ENCODE results near the gene HDAC8. TPM values are rescaled to one million over a fixed set of nuclear protein-coding genes. Genes with fewer than 3 reads are reported as not detected.

Gene HDAC8
- total RNA-seq, 2 experiments from 2014 or later = 32.5 to 40.0 TPM

GRCh38 chrX:72295745-72296144, 276.9 kb downstream of the HDAC8 start:
- DNase-seq (ENCODE audit: low spot score) = no peak
- Histone ChIP-seq H3K36me3 (ENCODE audit: insufficient read depth, low read length) (no peaks in the 10 kb centered on the region), H3K9me2 (ENCODE audit: insufficient read depth, low read length) (no peaks in the 10 kb centered on the region), H2AFZ (ENCODE audit: low read length) (no peak overlapping the region), H3K4me3 (ENCODE audit: low read depth, low read length, poor library complexity, severe bottlenecking) (no peak overlapping the region), H3K9me3 (ENCODE audit: low read length) (no peaks in the 10 kb centered on the region), H3K4me2 (ENCODE audit: low read length) (no peak overlapping the region), H4K20me1 (ENCODE audit: insufficient read depth, low read length) (no peaks in the 10 kb centered on the region), H3K27ac (ENCODE audit: low read depth, low read length, poor library complexity, severe bottlenecking) (no peak overlapping the region), H3K4me1 (ENCODE audit: insufficient read depth, low read length, poor library complexity, severe bottlenecking) (no peaks in the 10 kb centered on the region), H3K79me2 (ENCODE audit: insufficient read depth, low read depth, low read length) (no peaks in the 10 kb centered on the region)
- ChIA-PET POLR2A (no interaction called here), CTCF (ENCODE audit: unreplicated experiment) (no interaction called here)
- TF ChIP-seq EZH2phosphoT487 (IDR thresholded peaks at IDR 0.05; ENCODE audit: borderline replicate concordance, low read depth, low read length) (no peak), CTCF (conservative IDR thresholded peaks at IDR 0.05; ENCODE audit: low read length) (no peak)
- no TSS peak for BruUV-seq (replicated peaks)
- intact Hi-C loops (cut with micrococcal nuclease; ENCODE audit: unreplicated experiment) = no loop called here

- Histone ChIP-seq H3K4me1 (ENCODE audit: insufficient read depth, low read length, poor library complexity, severe bottlenecking) (no peaks in the 10 kb centered on the region), H3K9me3 (ENCODE audit: low read length) (no peaks in the 10 kb centered on the region), H3K4me2 (ENCODE audit: low read length) (no peak overlapping the region), H3K79me2 (ENCODE audit: insufficient read depth, low read depth, low read length) (no peaks in the 10 kb centered on the region), H2AFZ (ENCODE audit: low read length) (no peak overlapping the region), H3K27ac (ENCODE audit: low read depth, low read length, poor library complexity, severe bottlenecking) (no peak overlapping the region), H3K36me3 (ENCODE audit: insufficient read depth, low read length) (no peaks in the 10 kb centered on the region), H3K9me2 (ENCODE audit: insufficient read depth, low read length) (no peaks in the 10 kb centered on the region), H4K20me1 (ENCODE audit: insufficient read depth, low read length) (no peaks in the 10 kb centered on the region), H3K4me3 (ENCODE audit: low read depth, low read length, poor library complexity, severe bottlenecking) (no peak overlapping the region)
- no peak; the same call in 1 of the 2 replicates for TF ChIP-seq CTCF (conservative IDR thresholded peaks at IDR 0.05; ENCODE audit: low read length)
- TF ChIP-seq EZH2phosphoT487 (IDR thresholded peaks at IDR 0.05; ENCODE audit: borderline replicate concordance, low read depth, low read length) = no peak
- BruUV-seq (replicated peaks) = no TSS peak
- DNase-seq (ENCODE audit: low spot score) = no peak
- CTCF ChIA-PET (ENCODE audit: unreplicated experiment) = no interaction called here
- POLR2A ChIA-PET = no interaction called here
- intact Hi-C loops (cut with micrococcal nuclease; ENCODE audit: unreplicated experiment) = no loop called here
Observed at GRCh38 chrX:72294497-72294896, 278.1 kb downstream of the HDAC8 start.

GRCh38 chrX:72282302-72282701, 290.3 kb downstream of the HDAC8 start:
- no peak for DNase-seq (ENCODE audit: low spot score)
- H3K4me3 ChIP-seq (ENCODE audit: low read depth, low read length, poor library complexity, severe bottlenecking) = no peak overlapping the region
- CTCF ChIA-PET (ENCODE audit: unreplicated experiment) = no interaction called here
- POLR2A ChIA-PET = no interaction called here
- H3K36me3 ChIP-seq (ENCODE audit: insufficient read depth, low read length) = no peaks in the 10 kb centered on the region
- H3K79me2 ChIP-seq (ENCODE audit: insufficient read depth, low read depth, low read length) = no peaks in the 10 kb centered on the region
- no peak overlapping the region for H3K4me2 ChIP-seq (ENCODE audit: low read length)
- H3K9me2 ChIP-seq (ENCODE audit: insufficient read depth, low read length) = no peaks in the 10 kb centered on the region
- H2AFZ ChIP-seq (ENCODE audit: low read length) = no peak overlapping the region
- no peak overlapping the region for H3K27ac ChIP-seq (ENCODE audit: low read depth, low read length, poor library complexity, severe bottlenecking)
- TF ChIP-seq EZH2phosphoT487 (IDR thresholded peaks at IDR 0.05; ENCODE audit: borderline replicate concordance, low read depth, low read length) (no peak), CTCF (conservative IDR thresholded peaks at IDR 0.05; ENCODE audit: low read length) (no peak)
- no peaks in the 10 kb centered on the region for H3K4me1 ChIP-seq (ENCODE audit: insufficient read depth, low read length, poor library complexity, severe bottlenecking)
- no TSS peak for BruUV-seq (replicated peaks)
- no peaks in the 10 kb centered on the region for H3K9me3 ChIP-seq (ENCODE audit: low read length)
- no peaks in the 10 kb centered on the region for H4K20me1 ChIP-seq (ENCODE audit: insufficient read depth, low read length)
- intact Hi-C loops (cut with micrococcal nuclease; ENCODE audit: unreplicated experiment) = no loop called here

Data from OCI-LY7 (cell line).